ENCODE results near the gene SMAD7. TPM values are rescaled to one million over a fixed set of nuclear protein-coding genes. Genes with fewer than 3 reads are reported as not detected.

The SMAD7 gene
- total RNA-seq, 4 donors from 2014 or later, result 33.6 to 78.4 (median 47.2) TPM

- ATAC-seq (ENCODE audit: low FRiP score) (peak; percentile 35), DNase-seq (ENCODE audit: low spot score) (no peak)
- no peak for TF ChIP-seq CTCF (IDR thresholded peaks at IDR 0.05)
Observed at GRCh38 chr18:48975120-48975816, 24.5 kb upstream of the SMAD7 start.

- no peak for DNase-seq (ENCODE audit: low spot score)
- no peak for ATAC-seq (ENCODE audit: low FRiP score)
- TF ChIP-seq CTCF (IDR thresholded peaks at IDR 0.05), result no peak
Observed at GRCh38 chr18:48974304-48975119, 23.7 kb upstream of the SMAD7 start.

GRCh38 chr18:48973731-48974130 is 23.0 kb upstream of the SMAD7 start:
- TF ChIP-seq CTCF (IDR thresholded peaks at IDR 0.05), result no peak
- DNase-seq (ENCODE audit: low spot score) (no peak), ATAC-seq (ENCODE audit: low FRiP score) (no peak)

- DNase-seq (ENCODE audit: low spot score) (no peak), ATAC-seq (ENCODE audit: low FRiP score) (no peak)
- no peak for TF ChIP-seq CTCF (IDR thresholded peaks at IDR 0.05)
Observed at GRCh38 chr18:48968412-48969215, 17.8 kb upstream of the SMAD7 start.

GRCh38 chr18:48967545-48967944 is 16.8 kb upstream of the SMAD7 start:
- ATAC-seq (ENCODE audit: low FRiP score), result no peak
- no peak for DNase-seq (ENCODE audit: low spot score)
- TF ChIP-seq CTCF (IDR thresholded peaks at IDR 0.05), result no peak

- no peak for ATAC-seq (ENCODE audit: low FRiP score)
Observed at GRCh38 chr18:48966523-48966922, 15.8 kb upstream of the SMAD7 start.

More at GRCh38 chr18:48966523-48966922, 15.8 kb upstream of the SMAD7 start:
- DNase-seq (ENCODE audit: low spot score), result no peak
- no peak for TF ChIP-seq CTCF (IDR thresholded peaks at IDR 0.05)
